ENCODE data around the gene SH2D1A.
"Not testable (repeated sequence)": the region's sequence is repeated elsewhere in the genome, so short reads cannot be mapped to it uniquely, and the experiment has no call there.

Gene SH2D1A

GRCh38 chrX:124358800-124359383 is 12.5 kb downstream of the SH2D1A start:
- no peak for DNase-seq

DNA sequence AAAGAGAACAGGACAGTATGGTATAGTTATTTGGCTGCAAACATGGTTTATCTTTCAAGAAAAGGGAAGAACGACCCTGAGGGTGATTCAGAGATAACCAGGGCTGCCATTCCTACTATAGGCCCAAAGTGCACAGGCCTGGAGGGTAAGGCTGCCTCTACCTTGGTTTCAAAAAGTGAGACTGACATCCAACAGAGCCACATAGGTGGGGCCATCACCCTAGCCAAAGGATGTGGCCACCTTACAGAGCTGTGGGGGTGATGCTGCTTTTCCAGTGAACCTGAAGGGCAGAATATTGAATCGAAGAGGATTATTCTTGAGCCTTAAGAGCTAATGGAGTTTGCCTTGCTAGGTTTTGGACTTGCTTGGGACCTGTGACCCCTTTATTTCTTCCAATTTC is 15.7 kb downstream of the SH2D1A start:
- DNase-seq = no peak

DNA sequence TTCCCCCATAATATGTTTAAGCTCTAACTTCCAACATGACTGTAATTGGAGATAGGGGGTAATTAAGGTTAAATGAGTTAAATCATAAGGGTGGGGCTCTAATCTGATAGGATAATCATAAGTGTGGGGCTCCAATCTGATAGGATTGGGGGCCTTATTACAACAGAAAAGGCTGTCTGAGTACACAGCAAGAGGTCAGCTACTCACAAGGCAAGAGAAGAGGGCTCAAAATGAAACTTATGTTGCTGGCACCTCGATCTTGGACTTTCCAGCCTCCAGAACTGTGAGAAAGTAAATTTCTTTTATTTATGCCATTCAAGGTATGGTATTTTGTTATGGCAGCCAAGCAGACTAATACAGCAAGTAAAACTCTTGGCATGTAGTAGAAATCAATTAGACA is 16.4 kb downstream of the SH2D1A start:
- no peak for DNase-seq

DNA sequence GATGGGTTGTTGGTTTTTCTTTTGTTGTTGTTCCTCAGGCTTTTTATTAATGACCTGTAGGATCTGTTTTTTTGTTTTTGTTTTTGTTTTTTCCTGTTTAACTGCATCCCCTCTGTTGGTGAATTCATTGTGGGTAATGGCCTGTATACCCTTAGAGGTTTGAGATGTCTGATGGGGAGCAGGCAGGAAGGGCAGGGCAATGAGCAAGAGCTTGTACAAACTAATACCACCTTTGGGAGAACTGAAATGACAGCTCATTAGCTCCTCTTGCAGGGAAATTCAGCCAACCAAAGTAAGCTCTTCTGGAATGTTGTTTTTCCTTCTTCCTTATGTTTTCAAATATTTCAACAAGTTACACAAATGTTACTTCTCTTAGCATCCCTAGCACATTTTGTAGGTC is 23.4 kb downstream of the SH2D1A start:
- DNase-seq = no peak

- no peak for DNase-seq
Observed at GRCh38 chrX:124373348-124373747, 27.0 kb downstream of the SH2D1A start.

DNA sequence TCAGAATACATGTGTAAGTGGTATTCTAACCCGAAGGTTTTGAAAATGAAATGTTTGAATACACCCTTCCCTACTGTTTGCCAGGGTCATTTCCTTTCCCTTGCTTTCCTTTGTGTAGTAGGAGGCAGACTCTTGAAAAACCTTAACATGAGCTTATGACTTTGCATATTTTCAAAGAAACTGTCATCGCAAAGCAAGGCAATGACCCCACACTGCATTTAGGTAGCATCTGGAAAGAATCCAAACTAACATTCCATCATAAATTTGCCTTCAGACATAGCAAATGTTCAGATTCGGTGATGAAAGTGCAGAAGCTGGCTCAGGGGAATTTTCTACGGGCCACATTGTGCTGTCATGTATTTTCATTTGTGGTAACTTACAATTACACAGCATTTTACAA is 32.3 kb downstream of the SH2D1A start:
- no peak for DNase-seq

- DNase-seq = no peak
Observed at GRCh38 chrX:124383354-124383753, 37.0 kb downstream of the SH2D1A start.

DNA sequence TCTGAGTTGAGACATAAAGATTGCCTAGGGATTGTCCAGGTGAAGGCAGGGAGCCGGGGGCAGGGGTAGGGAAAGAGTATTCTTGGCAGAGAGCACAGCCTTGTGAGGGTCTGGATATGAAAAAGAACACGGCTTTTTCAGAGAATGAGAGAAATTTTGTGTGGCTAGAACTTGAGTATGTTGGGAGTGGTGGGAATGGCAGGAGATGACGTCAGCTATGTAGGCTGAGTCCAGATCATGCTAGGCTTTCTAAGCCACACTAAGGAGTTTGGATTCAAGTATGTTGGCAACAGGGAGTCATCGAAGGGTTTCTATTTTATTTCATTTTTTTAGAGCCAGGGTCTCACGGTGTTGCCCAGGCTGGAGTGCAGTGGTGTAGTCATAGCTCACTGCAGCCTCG is 40.0 kb downstream of the SH2D1A start:
- DNase-seq = no peak

- DNase-seq = peak; percentile 8
Observed at GRCh38 chrX:124388562-124388961, 42.2 kb downstream of the SH2D1A start.

DNA sequence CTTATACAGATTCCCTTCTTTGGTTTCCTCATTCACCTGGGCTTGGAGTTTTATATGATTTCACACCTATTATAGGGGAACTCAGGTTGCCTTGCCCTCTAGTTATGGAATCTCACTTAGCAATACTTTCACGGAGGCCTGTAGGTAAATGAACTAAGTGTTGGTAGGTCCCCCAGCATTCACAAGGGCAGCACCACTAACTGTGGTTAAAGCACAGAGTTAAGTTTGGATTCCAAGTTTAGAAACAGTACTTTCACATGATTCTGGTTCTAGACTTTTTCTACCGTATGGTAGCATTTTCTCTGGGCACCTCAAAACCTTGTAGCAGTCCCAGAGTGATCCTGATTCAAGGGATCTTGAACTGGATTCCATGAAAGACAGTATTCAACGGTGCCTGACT is 46.4 kb downstream of the SH2D1A start:
- DNase-seq = no peak

DNA sequence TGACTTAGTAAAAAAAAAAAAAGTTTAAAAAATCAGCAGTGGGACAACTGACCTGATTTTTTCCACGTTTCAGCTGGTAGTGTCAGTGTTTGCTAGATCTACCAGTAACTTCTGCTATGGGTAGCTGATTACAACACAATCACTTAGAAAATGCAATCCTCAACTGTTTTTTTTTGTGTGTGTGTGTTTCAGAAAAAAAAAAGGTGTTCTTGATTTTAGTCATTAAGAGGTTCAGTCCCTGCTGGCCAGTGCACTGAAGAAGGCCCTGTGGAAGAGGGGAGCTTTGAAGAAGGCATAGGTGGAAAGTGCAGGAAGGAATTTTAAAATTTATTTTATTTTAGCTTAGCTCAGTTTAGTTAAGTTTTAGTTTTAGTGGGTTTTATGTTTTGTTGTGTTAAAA is 46.9 kb downstream of the SH2D1A start:
- no peak for DNase-seq

GRCh38 chrX:124393659-124394058 is 47.3 kb downstream of the SH2D1A start:
- DNase-seq = no peak

DNA sequence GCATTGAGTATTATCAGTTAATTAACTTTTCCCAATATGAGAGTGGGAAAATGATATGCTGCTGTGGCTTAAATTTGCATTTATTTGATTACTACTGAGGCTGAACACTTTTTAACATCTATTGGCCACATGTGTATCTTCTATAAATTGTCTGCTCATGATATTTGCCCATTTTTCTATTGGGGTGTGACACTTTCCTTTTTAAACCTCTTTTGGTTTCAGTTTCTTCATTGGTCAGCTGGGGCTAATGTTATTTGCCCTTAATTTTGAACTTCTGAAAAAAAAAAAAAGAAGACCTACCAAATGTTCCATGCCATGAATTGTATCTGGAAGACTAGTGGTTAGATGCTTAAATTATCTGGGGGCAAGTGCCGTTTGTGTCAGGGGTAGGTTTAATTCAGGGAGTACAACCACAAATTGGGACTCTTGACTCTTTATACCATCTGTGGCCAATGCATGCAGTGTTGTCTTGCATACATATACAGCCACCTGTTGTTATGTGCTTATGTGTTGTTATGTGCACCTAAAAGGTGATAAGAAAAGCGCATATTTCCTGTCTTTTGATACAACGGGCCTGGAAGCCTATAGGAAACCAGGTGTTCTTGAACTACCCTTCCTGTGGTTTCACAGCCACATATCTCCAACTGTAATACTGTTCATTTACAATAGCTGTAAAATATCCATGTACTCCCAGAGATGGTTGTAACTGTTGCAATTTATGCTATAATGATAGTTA is 49.0 kb downstream of the SH2D1A start:
- no peak for DNase-seq

DNA sequence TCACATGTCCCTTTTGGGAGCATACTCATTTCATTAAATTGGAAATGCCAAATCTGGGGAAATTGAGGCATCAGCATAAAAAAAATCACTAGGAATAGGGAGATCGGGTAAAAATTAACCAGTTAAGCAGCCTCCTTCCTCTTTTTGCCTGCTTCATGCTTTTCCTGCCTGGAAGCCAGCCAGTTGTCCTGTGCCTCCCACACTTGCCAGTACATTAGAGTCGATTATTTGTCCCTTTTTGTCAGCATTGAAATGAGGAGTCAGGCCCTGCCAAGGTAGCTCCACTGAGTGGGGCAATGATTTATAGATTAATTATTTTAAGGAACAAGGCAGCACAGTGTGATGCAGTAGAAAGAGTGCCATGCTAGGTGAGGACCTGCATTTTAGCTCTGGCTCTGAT is 55.3 kb downstream of the SH2D1A start:
- no peak for DNase-seq

GRCh38 chrX:124405868-124406267 is 59.5 kb downstream of the SH2D1A start:
- DNase-seq = no peak

DNA sequence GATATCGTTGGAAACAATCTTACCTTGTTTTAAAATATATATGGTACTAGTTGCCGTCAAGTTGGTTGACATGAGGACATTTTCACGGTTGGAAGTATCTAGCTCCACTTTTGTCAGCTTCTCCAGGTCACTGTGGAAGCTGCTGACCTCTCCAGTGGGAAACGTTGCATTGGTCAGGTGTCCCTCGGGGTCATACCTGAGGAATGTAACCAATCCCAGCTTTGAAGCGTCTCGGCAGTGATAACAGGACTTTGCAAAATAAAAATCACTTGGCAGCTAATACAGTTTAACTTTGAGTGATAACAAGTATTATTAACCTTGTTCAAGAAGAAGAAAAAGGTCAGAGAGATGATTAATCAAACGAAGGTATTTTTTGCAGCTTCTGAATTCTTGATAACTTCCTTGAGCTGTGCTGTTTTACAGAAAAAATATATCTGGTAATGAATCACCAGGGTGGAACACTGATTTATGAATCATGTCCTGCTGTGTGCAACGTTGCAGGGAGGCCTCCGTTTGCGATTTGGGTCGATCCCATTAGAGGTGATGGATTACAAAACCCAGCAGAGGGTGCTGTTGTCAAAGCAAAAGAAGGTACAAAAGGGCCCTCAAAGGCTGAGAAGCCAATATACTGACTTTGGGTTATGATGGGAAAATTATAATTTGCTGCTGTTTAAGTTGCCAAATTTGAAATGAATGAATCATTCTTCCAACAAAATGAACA is 60.1 kb downstream of the SH2D1A start:
- peak; percentile 3 for DNase-seq

- DNase-seq = no peak
Observed at GRCh38 chrX:124407226-124407625, 60.9 kb downstream of the SH2D1A start.

DNA sequence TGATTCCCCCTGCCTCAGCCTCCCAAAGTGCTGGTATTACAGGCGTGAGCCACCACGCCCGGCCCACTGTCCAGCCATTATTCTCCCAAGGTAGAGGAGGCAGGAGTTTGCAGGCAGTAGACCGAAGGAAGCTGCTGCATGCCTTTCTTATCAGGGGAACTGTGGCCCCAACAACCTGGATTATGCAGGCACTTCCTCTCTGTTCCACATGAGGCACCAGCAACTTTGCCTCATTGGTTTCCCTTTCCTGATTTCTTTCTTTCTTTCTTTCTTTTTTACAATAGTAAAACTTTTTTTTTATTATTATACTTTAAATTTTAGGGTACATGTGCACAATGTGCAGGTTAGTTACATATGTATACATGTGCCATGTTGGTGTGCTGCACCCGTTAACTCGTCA is 62.0 kb downstream of the SH2D1A start:
- not testable (repeated sequence) for DNase-seq

DNA sequence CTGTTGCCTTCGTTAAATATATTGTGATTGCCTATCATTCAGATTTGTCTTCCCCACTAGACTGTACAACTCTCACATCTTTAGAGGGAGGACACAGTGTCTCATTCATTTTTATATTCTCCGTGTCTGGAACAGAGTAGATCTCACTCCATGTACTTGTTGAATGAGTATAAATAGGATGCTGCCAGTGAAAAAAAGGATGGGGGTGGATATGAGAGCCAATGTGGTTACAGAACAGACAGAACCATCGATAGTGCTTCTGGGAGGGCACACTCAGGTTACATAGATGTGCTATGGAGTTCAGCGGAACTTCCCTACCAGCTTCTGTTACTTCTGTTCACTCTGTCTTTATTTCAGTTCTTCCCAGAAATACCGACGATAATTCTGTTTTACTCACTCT is 66.9 kb downstream of the SH2D1A start:
- no peak for DNase-seq

DNA sequence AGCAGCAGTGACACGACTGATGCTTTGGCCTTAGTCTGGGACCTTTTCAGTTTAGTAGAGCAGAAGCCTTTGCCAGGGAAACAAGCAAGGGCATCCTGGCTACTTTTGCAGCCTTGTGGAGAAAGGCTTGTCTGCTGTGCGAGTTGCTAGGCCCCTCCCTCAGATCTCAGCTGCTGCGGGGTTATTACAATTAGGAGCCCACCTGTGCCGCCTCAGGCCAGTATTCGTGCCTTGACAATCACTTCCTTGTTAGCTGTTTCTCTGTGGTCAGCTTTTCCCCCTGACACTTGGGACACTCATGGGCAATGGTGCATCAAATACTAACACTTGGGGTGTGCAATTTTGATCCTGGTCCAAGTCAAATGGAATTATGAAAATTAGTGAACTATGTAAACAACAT is 67.9 kb downstream of the SH2D1A start:
- DNase-seq = no peak

- DNase-seq = no peak
Observed at GRCh38 chrX:124415115-124415800, 68.9 kb downstream of the SH2D1A start.

- DNase-seq = no peak
Observed at GRCh38 chrX:124421898-124422655, 75.7 kb downstream of the SH2D1A start.
